HFF-Myc (cell line): ENCODE results near the gene PILRB.

Source experiments
- DNase-seq: peaks from one replicate; pipeline ENCODE4 v3.0.0-alpha.2; 2011; ENCODE audit warnings: low read depth; ENCODE audit errors: extremely low read depth
- H3K4me3 ChIP-seq: replicated peaks from 2 replicates; pipeline ENCODE4 v1.5.1; 2011; ENCODE audit warnings: low read depth, mild to moderate bottlenecking, control low read depth, low read length
- TF ChIP-seq, protein P1 (sequence below): IDR thresholded peaks from 2 replicates; pipeline ENCODE4 v1.5.1; 2012; ENCODE audit warnings: mild to moderate bottlenecking, low read depth, low read length, control low read depth; ENCODE audit errors: missing control alignments

The PILRB gene

GRCh38 chr7:100394077-100394476, 36.2 kb downstream of the PILRB start:
- H3K4me3 ChIP-seq: no peak overlapping the region
- TF ChIP-seq, protein P1, sequence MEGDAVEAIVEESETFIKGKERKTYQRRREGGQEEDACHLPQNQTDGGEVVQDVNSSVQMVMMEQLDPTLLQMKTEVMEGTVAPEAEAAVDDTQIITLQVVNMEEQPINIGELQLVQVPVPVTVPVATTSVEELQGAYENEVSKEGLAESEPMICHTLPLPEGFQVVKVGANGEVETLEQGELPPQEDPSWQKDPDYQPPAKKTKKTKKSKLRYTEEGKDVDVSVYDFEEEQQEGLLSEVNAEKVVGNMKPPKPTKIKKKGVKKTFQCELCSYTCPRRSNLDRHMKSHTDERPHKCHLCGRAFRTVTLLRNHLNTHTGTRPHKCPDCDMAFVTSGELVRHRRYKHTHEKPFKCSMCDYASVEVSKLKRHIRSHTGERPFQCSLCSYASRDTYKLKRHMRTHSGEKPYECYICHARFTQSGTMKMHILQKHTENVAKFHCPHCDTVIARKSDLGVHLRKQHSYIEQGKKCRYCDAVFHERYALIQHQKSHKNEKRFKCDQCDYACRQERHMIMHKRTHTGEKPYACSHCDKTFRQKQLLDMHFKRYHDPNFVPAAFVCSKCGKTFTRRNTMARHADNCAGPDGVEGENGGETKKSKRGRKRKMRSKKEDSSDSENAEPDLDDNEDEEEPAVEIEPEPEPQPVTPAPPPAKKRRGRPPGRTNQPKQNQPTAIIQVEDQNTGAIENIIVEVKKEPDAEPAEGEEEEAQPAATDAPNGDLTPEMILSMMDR: no peak
- no peak for DNase-seq

DNA sequence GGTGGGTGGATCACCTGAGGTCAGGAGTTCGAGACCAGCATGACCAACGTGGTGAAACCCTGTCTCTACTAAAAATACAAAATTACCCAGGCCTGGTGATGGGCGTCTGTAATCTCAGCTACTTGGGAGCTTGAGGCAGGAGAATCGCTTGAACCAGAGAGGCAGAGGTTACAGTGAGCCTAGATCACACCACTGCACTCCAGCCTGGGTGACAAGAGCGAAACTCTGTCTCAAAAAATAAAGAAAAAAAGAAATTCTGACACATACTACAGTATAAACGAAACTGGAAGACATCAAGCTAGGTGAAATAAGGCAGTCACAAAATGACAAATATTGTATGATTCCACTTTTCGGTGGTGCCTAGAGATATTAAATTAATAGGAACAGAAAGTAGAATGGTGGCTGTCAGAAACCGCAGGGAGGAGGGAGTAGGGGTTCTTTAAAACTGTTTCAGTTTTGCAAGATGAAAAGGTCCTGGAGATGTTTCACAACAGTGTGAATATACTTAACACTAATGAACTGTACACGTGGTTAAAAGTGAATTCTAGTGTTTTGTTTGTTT, 38.6 kb downstream of the PILRB start:
- H3K4me3 ChIP-seq: no peak overlapping the region
- DNase-seq: no peak

GRCh38 chr7:100397315-100398081, 39.6 kb downstream of the PILRB start:
- H3K4me3 ChIP-seq: no peak overlapping the region
- TF ChIP-seq, protein P1: no peak
- DNase-seq: no peak

More for the DNA sequence above, 38.6 kb downstream of the PILRB start:
- TF ChIP-seq, protein P1: no peak

- TF ChIP-seq, protein P1: no peak
- no peak for DNase-seq
- H3K4me3 ChIP-seq: no peak overlapping the region
Measured at GRCh38 chr7:100398239-100398638, 40.3 kb downstream of the PILRB start.

DNA sequence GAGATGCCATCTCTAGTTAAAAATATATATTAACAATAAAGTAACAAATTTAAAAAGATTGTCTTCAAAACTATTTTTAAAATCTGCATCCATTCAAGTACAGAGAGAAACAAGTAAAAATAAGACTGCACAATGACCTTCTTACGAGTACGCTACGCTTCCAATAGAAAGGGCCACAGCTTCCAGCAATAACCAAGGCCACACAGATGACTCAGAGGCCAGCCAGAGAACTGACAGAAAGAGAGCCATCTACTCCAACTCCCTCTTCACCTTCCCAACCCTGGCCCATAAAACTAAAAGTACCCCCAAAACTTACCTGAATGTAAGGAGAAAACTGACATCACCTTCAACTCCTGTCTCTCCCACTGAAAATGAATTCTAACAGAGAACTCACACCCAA, 42.1 kb downstream of the PILRB start:
- TF ChIP-seq, protein P1: no peak
- no peak for DNase-seq
- H3K4me3 ChIP-seq: no peak overlapping the region

DNA sequence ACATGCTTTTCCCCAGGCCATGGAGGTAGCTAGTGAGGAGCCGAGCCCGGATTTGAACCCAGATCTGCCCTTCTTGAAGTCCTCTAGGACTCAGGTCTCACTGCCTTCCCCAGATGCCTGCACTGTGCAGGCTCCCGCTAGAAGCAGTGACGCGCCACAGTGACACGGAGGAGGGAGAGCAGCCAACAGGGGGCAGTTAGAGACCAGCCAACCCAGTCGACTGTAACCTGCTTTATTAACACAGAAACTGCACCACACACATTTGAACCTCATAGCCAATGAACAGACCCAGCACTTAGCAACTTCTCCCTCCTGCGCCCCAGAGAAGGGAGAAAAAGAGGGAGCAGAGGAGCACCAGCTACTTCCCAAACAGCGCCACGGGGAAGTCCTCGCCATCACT, 42.7 kb downstream of the PILRB start:
- no peak for DNase-seq
- no peak overlapping the region for H3K4me3 ChIP-seq
- TF ChIP-seq, protein P1: peak; percentile 24
